A549 (cell line): Measurements from ENCODE around the gene DYSF. TPM values are rescaled to one million over a fixed set of nuclear protein-coding genes. Genes with fewer than 3 reads are reported as not detected.
A peak's percentile ranks its signal among the peaks of the same experiment; 100 is the strongest.

ENCODE experiments used
- ATAC-seq, 2 experiments: fragments of 200-7000 bp in 1 of 2; fragments of >200 bp in 1 of 2; cut with Nextera tagmentation in 1 of 2; cut with Tn5 transposase in 1 of 2; 3 replicates each; pipeline versions ENCODE4 v1.8.0 to v1.9.1; 2018 to 2020; ENCODE audit warnings: mild to moderate bottlenecking in 1 of 2, moderate library complexity in 1 of 2
- CTCF ChIA-PET: fragments of 300-600 bp; sonication (Branson Sonifier 250); formaldehyde crosslinking; extraction: SDS; loops from one replicate; lab custom pipeline; 2021; ENCODE audit warnings: antibody characterized with exemption, inconsistent platforms; lab: Yijun Ruan, JAX
- POLR2A ChIA-PET: fragments of 350-600 bp; formaldehyde crosslinking; extraction: SDS; loops from one replicate; lab custom pipeline; 2021; ENCODE audit warnings: antibody characterized with exemption, inconsistent platforms; lab: Yijun Ruan, JAX
- DNase-seq, 2 experiments: peaks; one replicate each; pipeline versions ENCODE4 v3.0.0 to v3.0.0-alpha.2; 2011 to 2016; ENCODE audit warnings: low read depth in 1 of 2, low spot score in 1 of 2
- FAIRE-seq: peaks from 2 replicates; lab custom pipeline; 2011; peaks lifted over from hg19 to GRCh38; lab: Jason Lieb, UNC
- H3K27ac ChIP-seq, 2 experiments: fragments of >200 bp; sonication (Bioruptor Twin); formaldehyde crosslinking; 3 replicates each; pipeline ENCODE4 v1.5.1; 2016 to 2017
- H3K4me1 ChIP-seq: fragments of >200 bp; sonication (Bioruptor Twin); formaldehyde crosslinking; 3 replicates; pipeline ENCODE4 v1.6.1; 2016
- H3K4me2 ChIP-seq: fragments of >200 bp; sonication (Bioruptor Twin); formaldehyde crosslinking; 3 replicates; pipeline ENCODE4 v1.6.1; 2016
- H3K4me3 ChIP-seq: fragments of >200 bp; sonication (Bioruptor Twin); formaldehyde crosslinking; 3 replicates; pipeline ENCODE4 v1.5.1; 2016
- H3K9me3 ChIP-seq: fragments of >200 bp; sonication (Bioruptor Twin); formaldehyde crosslinking; 3 replicates; pipeline ENCODE4 v1.6.1; 2016
- CHD4 ChIP-seq: fragments of 200-600 bp; sonication (generic); IDR thresholded peaks from 2 replicates; pipeline ENCODE4 v1.6.1; 2016; ENCODE audit warnings: antibody characterized with exemption, mild to moderate bottlenecking, borderline replicate concordance
- ESRRA ChIP-seq: fragments of 150-350 bp; IDR thresholded peaks from 2 replicates; pipeline ENCODE4 v1.6.1; 2014; ENCODE audit warnings: mild to moderate bottlenecking, low read length, borderline replicate concordance
- FOSL2 ChIP-seq, 2 experiments: fragments of 450-650 bp in 1 of 2; fragments of >200 bp in 1 of 2; sonication (Bioruptor Twin) in 1 of 2; formaldehyde crosslinking; IDR thresholded peaks; 2 replicates each; pipeline versions ENCODE4 v1.5.0 to v1.6.1; 2016 to 2020; ENCODE audit warnings: mild to moderate bottlenecking in 1 of 2, moderate library complexity in 1 of 2
- HEYL ChIP-seq: fragments of 250-450 bp; sonication (Bioruptor Pico); IDR thresholded peaks from 2 replicates; pipeline ENCODE4 v1.8.0; 2021; ENCODE audit warnings: mild to moderate bottlenecking, moderate library complexity
- HOXA7 ChIP-seq: fragments of 250-450 bp; sonication (Bioruptor Pico); IDR thresholded peaks from 2 replicates; pipeline ENCODE4 v1.5.0; 2020; ENCODE audit warnings: mild to moderate bottlenecking, moderate library complexity
- MAFK ChIP-seq: fragments of 450-650 bp; IDR thresholded peaks from 2 replicates; pipeline ENCODE4 v1.6.1; 2014; ENCODE audit not compliant: partially characterized antibody
- MAZ ChIP-seq: fragments of 150-350 bp; IDR thresholded peaks from 2 replicates; pipeline ENCODE4 v1.6.1; 2014; ENCODE audit warnings: antibody characterized with exemption, low read depth, low read length, borderline replicate concordance
- MYC ChIP-seq: IDR thresholded peaks from 2 replicates; pipeline ENCODE4 v1.6.1; 2012; ENCODE audit warnings: mild to moderate bottlenecking, inconsistent platforms, low read length, improper control_type of control experiment, borderline replicate concordance
- NFE2L2 ChIP-seq: fragments of 150-350 bp; conservative IDR thresholded peaks from 2 replicates; pipeline ENCODE4 v1.6.1; 2014; ENCODE audit warnings: low read length
- PBX3 ChIP-seq: IDR thresholded peaks from 2 replicates; pipeline ENCODE4 v1.6.1; 2012
- RARB ChIP-seq: fragments of 250-450 bp; sonication (Bioruptor Pico); IDR thresholded peaks from 2 replicates; pipeline ENCODE4 v1.8.0; 2021; ENCODE audit warnings: mild to moderate bottlenecking, moderate library complexity
- RCOR1 ChIP-seq: fragments of 150-350 bp; IDR thresholded peaks from 2 replicates; pipeline ENCODE4 v1.6.1; 2014; ENCODE audit warnings: antibody characterized with exemption, low read length, low read depth
- RNF2 ChIP-seq: fragments of 200-600 bp; sonication (generic); IDR thresholded peaks from 2 replicates; pipeline ENCODE4 v1.6.1; 2016; ENCODE audit warnings: low read depth, mild to moderate bottlenecking, antibody characterized with exemption, moderate library complexity, borderline replicate concordance
- SMC3 ChIP-seq: fragments of >200 bp; sonication (Bioruptor Twin); formaldehyde crosslinking; IDR thresholded peaks from 3 replicates; pipeline ENCODE4 v1.6.1; 2018; ENCODE audit warnings: inconsistent platforms
- ZC3H11A ChIP-seq: fragments of 450-650 bp; IDR thresholded peaks from 2 replicates; pipeline ENCODE4 v1.6.1; 2014; ENCODE audit warnings: antibody characterized with exemption, mild to moderate bottlenecking
- ZFP36 ChIP-seq: fragments of 450-650 bp; IDR thresholded peaks from 2 replicates; pipeline ENCODE4 v1.6.1; 2014; ENCODE audit warnings: borderline replicate concordance; ENCODE audit not compliant: partially characterized antibody
- WGBS: methylation state at CpG from one replicate; pipeline ENCODE4 v1.1.6; 2017; ENCODE audit errors: missing lambda C conversion rate; 5-methylcytosine and 5-hydroxymethylcytosine counted together
- polyA plus RNA-seq, 4 experiments: library from polyadenylated mRNA; depleted of rRNA in 3 of 4; stranded (reverse); fragments of >200 nt; fragmentation: RNase III in 1 of 4; extraction: RNeasy Plus Mini Kit Qiagen cat#74134 plus additional on column Dnase treatment in 1 of 4; gene quantifications; 2 replicates in 3 of 4; 3 replicates in 1 of 4; pipeline ENCODE4 v1.2.3, GENCODE V29; 2011 to 2017
- TF ChIP-seq, protein P1 (sequence below): fragments of >200 bp; sonication (Bioruptor Twin); formaldehyde crosslinking; IDR thresholded peaks from 3 replicates; pipeline ENCODE4 v1.5.1; 2016
- TF ChIP-seq, protein P2 (sequence below): IDR thresholded peaks from 2 replicates; pipeline ENCODE4 v1.6.1; 2012
- TF ChIP-seq, protein P3 (sequence below): fragments of >200 bp; sonication (Bioruptor Twin); formaldehyde crosslinking; IDR thresholded peaks from 3 replicates; pipeline ENCODE4 v1.6.1; 2016
- TF ChIP-seq, protein P4 (sequence below): IDR thresholded peaks from 2 replicates; pipeline ENCODE4 v1.6.1; 2012; ENCODE audit warnings: low read depth, borderline replicate concordance

The DYSF gene
- polyA plus RNA-seq, 2 of the 4 experiments (the other 2 are of a cell fraction) = 0.36 to 0.98 TPM

DNA sequence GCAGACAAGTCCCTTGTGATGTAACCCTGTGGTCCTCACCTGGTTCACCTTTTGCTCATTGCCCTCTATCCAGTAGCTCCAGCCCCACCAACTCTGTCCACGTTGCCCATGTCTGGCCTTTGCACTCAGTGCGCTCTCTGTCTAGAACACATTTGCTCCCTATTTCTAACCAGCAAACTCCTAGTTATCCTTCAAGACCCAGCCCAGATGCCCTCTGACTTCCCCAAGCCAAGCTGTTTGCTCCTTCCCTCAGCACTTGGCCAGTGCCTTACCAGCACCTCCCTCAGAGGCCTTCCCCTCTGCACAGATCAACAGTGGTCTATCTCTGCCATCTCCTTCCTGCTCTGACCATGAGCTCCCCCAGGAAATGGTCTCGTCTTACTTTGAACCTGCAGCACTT is 137.7 kb downstream of the DYSF start:
- no peak for FAIRE-seq
- CTCF ChIA-PET = interaction anchor here (0.8 to 1.6 kb wide), 3 partner anchors 10 to 18 kb away, joined by 3 to 5 read pairs (median 4); no protein-coding TSS in a partner anchor

DNA sequence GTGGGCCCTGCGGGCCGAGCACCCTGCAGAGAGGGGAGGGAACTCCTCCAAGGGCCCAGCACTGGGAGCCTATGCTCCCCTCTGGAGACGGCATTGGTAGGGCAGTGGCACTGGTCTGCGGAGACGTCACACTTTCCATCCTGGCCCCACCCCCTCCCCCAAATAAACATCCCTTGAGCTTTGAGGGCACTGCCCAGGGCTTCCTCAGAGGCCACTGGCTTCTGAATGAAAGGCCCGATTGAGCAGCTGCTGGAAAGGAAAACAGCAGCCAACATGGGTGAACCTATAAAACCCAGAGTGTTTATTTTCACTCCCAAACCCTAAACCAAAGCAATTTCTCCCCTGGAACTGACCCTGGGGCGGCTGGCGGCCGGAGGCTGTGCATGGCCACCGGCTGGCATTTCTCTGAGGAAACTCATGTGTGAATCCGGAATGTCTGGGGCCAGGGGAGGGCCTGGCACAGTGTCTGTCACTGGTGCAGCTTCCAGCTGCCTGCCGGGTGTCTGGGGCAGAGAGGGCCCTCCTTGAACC is 138.9 kb downstream of the DYSF start:
- DNase-seq = no peak
- POLR2A ChIA-PET = no interaction called here
- Histone ChIP-seq H3K9me3 (no peaks in the 10 kb centered on the region), H3K4me1 (no peaks in the 10 kb centered on the region), H3K4me3 (no peak overlapping the region), H3K4me2 (no peak overlapping the region), H3K27ac (no peak overlapping the region)
- 65% methylated on average over 11 of the region's 12 CpGs for WGBS
- no peak for FAIRE-seq
- TF ChIP-seq, protein P1, sequence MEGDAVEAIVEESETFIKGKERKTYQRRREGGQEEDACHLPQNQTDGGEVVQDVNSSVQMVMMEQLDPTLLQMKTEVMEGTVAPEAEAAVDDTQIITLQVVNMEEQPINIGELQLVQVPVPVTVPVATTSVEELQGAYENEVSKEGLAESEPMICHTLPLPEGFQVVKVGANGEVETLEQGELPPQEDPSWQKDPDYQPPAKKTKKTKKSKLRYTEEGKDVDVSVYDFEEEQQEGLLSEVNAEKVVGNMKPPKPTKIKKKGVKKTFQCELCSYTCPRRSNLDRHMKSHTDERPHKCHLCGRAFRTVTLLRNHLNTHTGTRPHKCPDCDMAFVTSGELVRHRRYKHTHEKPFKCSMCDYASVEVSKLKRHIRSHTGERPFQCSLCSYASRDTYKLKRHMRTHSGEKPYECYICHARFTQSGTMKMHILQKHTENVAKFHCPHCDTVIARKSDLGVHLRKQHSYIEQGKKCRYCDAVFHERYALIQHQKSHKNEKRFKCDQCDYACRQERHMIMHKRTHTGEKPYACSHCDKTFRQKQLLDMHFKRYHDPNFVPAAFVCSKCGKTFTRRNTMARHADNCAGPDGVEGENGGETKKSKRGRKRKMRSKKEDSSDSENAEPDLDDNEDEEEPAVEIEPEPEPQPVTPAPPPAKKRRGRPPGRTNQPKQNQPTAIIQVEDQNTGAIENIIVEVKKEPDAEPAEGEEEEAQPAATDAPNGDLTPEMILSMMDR = no peak
- TF ChIP-seq NFE2L2 (no peak), CHD4 (no peak), RNF2 (no peak), ZC3H11A (no peak)
- TF ChIP-seq, protein P2, sequence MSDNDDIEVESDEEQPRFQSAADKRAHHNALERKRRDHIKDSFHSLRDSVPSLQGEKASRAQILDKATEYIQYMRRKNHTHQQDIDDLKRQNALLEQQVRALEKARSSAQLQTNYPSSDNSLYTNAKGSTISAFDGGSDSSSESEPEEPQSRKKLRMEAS = no peak
- 0 out of 6 replicates have a peak, but pooled peaks of 1 of the 2 experiments have one; percentile 8 for ATAC-seq
- CTCF ChIA-PET = interaction anchor here (0.6 to 1.6 kb wide), 2 partner anchors 17 to 613 kb away, joined by 4 read pairs; no protein-coding TSS in a partner anchor

More for the DNA sequence above, 137.7 kb downstream of the DYSF start:
- Histone ChIP-seq H3K27ac (no peak overlapping the region), H3K4me3 (no peak overlapping the region), H3K4me1 (no peaks in the 10 kb centered on the region), H3K4me2 (no peak overlapping the region), H3K9me3 (no peaks in the 10 kb centered on the region)
- no peak for ATAC-seq
- POLR2A ChIA-PET = no interaction called here
- TF ChIP-seq RARB (CRISPR knock-in tag) = no peak
- TF ChIP-seq, protein P2 = no peak
- TF ChIP-seq, protein P3, sequence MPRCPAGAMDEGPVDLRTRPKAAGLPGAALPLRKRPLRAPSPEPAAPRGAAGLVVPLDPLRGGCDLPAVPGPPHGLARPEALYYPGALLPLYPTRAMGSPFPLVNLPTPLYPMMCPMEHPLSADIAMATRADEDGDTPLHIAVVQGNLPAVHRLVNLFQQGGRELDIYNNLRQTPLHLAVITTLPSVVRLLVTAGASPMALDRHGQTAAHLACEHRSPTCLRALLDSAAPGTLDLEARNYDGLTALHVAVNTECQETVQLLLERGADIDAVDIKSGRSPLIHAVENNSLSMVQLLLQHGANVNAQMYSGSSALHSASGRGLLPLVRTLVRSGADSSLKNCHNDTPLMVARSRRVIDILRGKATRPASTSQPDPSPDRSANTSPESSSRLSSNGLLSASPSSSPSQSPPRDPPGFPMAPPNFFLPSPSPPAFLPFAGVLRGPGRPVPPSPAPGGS = no peak
- DNase-seq = no peak
- WGBS = 59% methylated on average over 3 of the region's 3 CpGs

DNA sequence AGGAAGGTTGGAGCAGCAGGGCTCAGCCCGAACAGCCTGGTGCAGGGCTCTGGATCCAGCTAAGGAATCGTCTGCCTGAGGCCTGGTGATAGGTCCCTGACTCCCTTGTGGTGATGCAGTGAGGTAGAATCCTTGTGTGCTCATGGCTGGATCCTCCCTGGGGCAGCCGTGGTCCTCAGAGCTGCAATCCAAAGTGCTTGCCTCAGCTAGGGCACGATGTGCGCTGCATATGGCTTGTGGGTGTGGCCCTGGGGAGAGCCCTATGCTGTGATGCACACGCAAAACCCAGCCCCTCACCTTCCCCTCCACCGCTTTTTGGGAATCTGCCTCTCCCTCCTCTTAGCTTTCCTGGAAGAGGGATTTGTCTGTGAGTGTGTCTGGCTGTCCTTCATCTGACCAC is 142.2 kb downstream of the DYSF start:
- Histone ChIP-seq H3K4me1 (no peaks in the 10 kb centered on the region), H3K27ac (no peak overlapping the region), H3K4me3 (no peak overlapping the region), H3K4me2 (no peak overlapping the region), H3K9me3 (no peaks in the 10 kb centered on the region)
- CTCF ChIA-PET = interaction anchor here (0.6 to 3.3 kb wide), 5 partner anchors 14 to 1267 kb away, joined by 4 to 18 read pairs (median 5); no protein-coding TSS in a partner anchor
- no peak for DNase-seq
- WGBS = 62% methylated on average over 7 of the region's 7 CpGs
- no peak for FAIRE-seq
- peak in 1 of 2 experiments; percentile 11; a peak in 2 of 6 replicates for ATAC-seq
- TF ChIP-seq MAZ = no peak
- TF ChIP-seq ZFP36 = no peak
- no peak for TF ChIP-seq MYC
- TF ChIP-seq RCOR1 = no peak
- TF ChIP-seq, protein P4, sequence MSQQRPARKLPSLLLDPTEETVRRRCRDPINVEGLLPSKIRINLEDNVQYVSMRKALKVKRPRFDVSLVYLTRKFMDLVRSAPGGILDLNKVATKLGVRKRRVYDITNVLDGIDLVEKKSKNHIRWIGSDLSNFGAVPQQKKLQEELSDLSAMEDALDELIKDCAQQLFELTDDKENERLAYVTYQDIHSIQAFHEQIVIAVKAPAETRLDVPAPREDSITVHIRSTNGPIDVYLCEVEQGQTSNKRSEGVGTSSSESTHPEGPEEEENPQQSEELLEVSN = no peak
- no peak for TF ChIP-seq HEYL (CRISPR knock-in tag)
- no peak for TF ChIP-seq HOXA7 (CRISPR knock-in tag)
- no peak for TF ChIP-seq ZC3H11A
- no peak for TF ChIP-seq ESRRA
- TF ChIP-seq SMC3 = no peak
- no peak for TF ChIP-seq FOSL2 (IDR thresholded peaks at IDR 0.05)
- TF ChIP-seq FOSL2 (CRISPR knock-in tag; IDR thresholded peaks at IDR 0.05) = no peak
- no peak for TF ChIP-seq PBX3
- no peak for TF ChIP-seq MAFK
- POLR2A ChIA-PET = interaction anchor here (0.6 kb wide), 2 partner anchors 189 to 609 kb away, joined by 4 to 5 read pairs; no protein-coding TSS in a partner anchor
